K562 (cell line): Measurements from ENCODE around the gene AJUBA. TPM values are rescaled to one million over a fixed set of nuclear protein-coding genes. Genes with fewer than 3 reads are reported as not detected.

ENCODE experiments used
- CTCF ChIP-seq, 3 experiments: IDR thresholded peaks in 2 of 3; conservative IDR thresholded peaks in 1 of 3; 2 replicates each; pipeline ENCODE4 v1.5.1; 2011 to 2012; ENCODE audit warnings: low read length in 3 of 3, mild to moderate bottlenecking in 3 of 3, control low read depth in 2 of 3, improper control_type of control experiment in 1 of 3, inconsistent platforms in 1 of 3, low read depth in 1 of 3, mixed read lengths in 1 of 3, moderate library complexity in 1 of 3; ENCODE audit not compliant: insufficient read depth in 2 of 3
- FOXO4 ChIP-seq: fragments of 450-650 bp; formaldehyde crosslinking; IDR thresholded peaks from 2 replicates; pipeline ENCODE4 v1.4.0; 2020; ENCODE audit warnings: mild to moderate bottlenecking, moderate library complexity
- GTF2F1 ChIP-seq: IDR thresholded peaks from 2 replicates; pipeline ENCODE4 v1.6.1; 2011; ENCODE audit warnings: low read depth, low read length, improper control_type of control experiment
- HDAC3 ChIP-seq: fragments of 450-650 bp; IDR thresholded peaks from 2 replicates; pipeline ENCODE4 v1.6.1; 2018; ENCODE audit warnings: borderline replicate concordance, mild to moderate bottlenecking, moderate library complexity; ENCODE audit not compliant: partially characterized antibody
- MITF ChIP-seq: IDR thresholded peaks from 2 replicates; pipeline ENCODE4 v1.6.1; 2014; ENCODE audit warnings: antibody characterized with exemption
- MYC ChIP-seq, 2 experiments: fragments of 250-450 bp in 1 of 2; sonication (Bioruptor Pico) in 1 of 2; IDR thresholded peaks; 2 replicates each; pipeline versions ENCODE4 v1.5.1 to v1.6.1; 2012 to 2021; ENCODE audit warnings: low read depth in 2 of 2, borderline replicate concordance in 1 of 2, improper control_type of control experiment in 1 of 2, low read length in 1 of 2, mild to moderate bottlenecking in 1 of 2, moderate library complexity in 1 of 2
- POU5F1 ChIP-seq: fragments of 150-350 bp; IDR thresholded peaks from 2 replicates; pipeline ENCODE4 v1.6.1; 2014; ENCODE audit warnings: borderline replicate concordance, low read length, low read depth, mild to moderate bottlenecking; ENCODE audit not compliant: partially characterized antibody
- RAD51 ChIP-seq: fragments of 450-650 bp; IDR thresholded peaks from 2 replicates; pipeline ENCODE4 v1.7.1; 2016; ENCODE audit warnings: low read depth, mild to moderate bottlenecking, borderline replicate concordance
- RFX7 ChIP-seq: fragments of 250-450 bp; sonication (Bioruptor Pico); IDR thresholded peaks from 2 replicates; pipeline ENCODE4 v1.5.1; 2021; ENCODE audit warnings: mild to moderate bottlenecking
- TBL1XR1 ChIP-seq, 2 experiments: IDR thresholded peaks; 2 replicates each; pipeline ENCODE4 v1.6.1; 2012; ENCODE audit warnings: improper control_type of control experiment in 2 of 2, low read length in 2 of 2, mild to moderate bottlenecking in 1 of 2
- TCF3 ChIP-seq: sonication (generic); formaldehyde crosslinking; IDR thresholded peaks from 2 replicates; pipeline ENCODE4 v1.4.0; 2020; ENCODE audit warnings: mild to moderate bottlenecking, missing genetic modification reagents
- TFAP4 ChIP-seq: sonication (generic); formaldehyde crosslinking; IDR thresholded peaks from 2 replicates; pipeline ENCODE4 v1.8.0; 2022; ENCODE audit warnings: missing genetic modification reagents, mild to moderate bottlenecking, moderate library complexity, borderline replicate concordance
- ZBTB7A ChIP-seq: IDR thresholded peaks from 2 replicates; pipeline ENCODE4 v1.6.1; 2011; ENCODE audit warnings: low read depth, mild to moderate bottlenecking, low read length, moderate library complexity, borderline replicate concordance; ENCODE audit not compliant: control insufficient read depth
- ZHX1 ChIP-seq: fragments of 150-350 bp; conservative IDR thresholded peaks from 2 replicates; pipeline ENCODE4 v1.6.1; 2014; ENCODE audit warnings: low read length
- ZNF584 ChIP-seq: fragments of 200-800 bp; sonication (Bioruptor generic); IDR thresholded peaks from 2 replicates; pipeline ENCODE4 v1.6.1; 2016; ENCODE audit warnings: low read depth, mild to moderate bottlenecking, missing genetic modification characterization, missing compliant biosample characterization
- ZNF778 ChIP-seq: fragments of 450-650 bp; formaldehyde crosslinking; IDR thresholded peaks from 2 replicates; pipeline ENCODE4 v1.4.0; 2020; ENCODE audit warnings: mild to moderate bottlenecking, moderate library complexity
- ZZZ3 ChIP-seq: fragments of 450-650 bp; IDR thresholded peaks from 2 replicates; pipeline ENCODE4 v1.6.1; 2016; ENCODE audit warnings: antibody characterized with exemption, mild to moderate bottlenecking, moderate library complexity
- polyA plus RNA-seq, 8 experiments: library from polyadenylated mRNA; depleted of rRNA in 4 of 8; stranded (reverse) in 5 of 8; unstranded in 3 of 8; fragments of >200 nt; fragmentation: Nextera tagmentation in 2 of 8; fragmentation: Illumina TruSeq in 1 of 8; extraction: Ambion mirVana in 2 of 8; extraction: Trizol in 1 of 8; gene quantifications; 2 replicates each; pipeline versions ENCODE4 v1.2.1 to v1.2.3, GENCODE V29; 2011 to 2014; ENCODE audit warnings: inconsistent platforms in 1 of 8, missing spikeins in 1 of 8
- total RNA-seq, 7 experiments: library from RNA; depleted of rRNA in 6 of 7; stranded (reverse); fragments of >200 nt in 6 of 7; fragmentation: Illumina TruSeq in 2 of 7; extraction: Trizol in 2 of 7; gene quantifications; 2 replicates each; pipeline versions ENCODE4 v1.2.1 to v1.2.3, GENCODE V29; 2011 to 2021; ENCODE audit warnings: low replicate concordance in 1 of 7

The AJUBA gene
- total and polyA plus RNA-seq, 9 of the 15 experiments (the other 6 are each of a cell fraction or from before 2014, with no cell fraction given) = 0.73 to 4.7 (median 2.8) TPM

GRCh38 chr14:22982477-22983245 lies at the start of gene AJUBA (continued):
- TF ChIP-seq ZZZ3 (no peak; the same call in 1 of the 2 replicates), ZBTB7A (peak; percentile 72; the same call in 1 of the 2 replicates), ZNF584 (CRISPR knock-in tag) (no peak), ZNF778 (CRISPR knock-in tag) (no peak), CTCF (IDR thresholded peaks at IDR 0.05 in 2 of 3, conservative IDR thresholded peaks at IDR 0.05 in 1 of 3; ENCODE audit: insufficient read depth in 2 of 3, low read depth in 1 of 3, low read length in 3 of 3) (peak in 1 of 3 experiments; percentile 0; a peak in 1 of 6 replicates), TFAP4 (peak; percentile 73; the same call in 1 of the 2 replicates), TCF3 (CRISPR knock-in tag) (no peak), RAD51 (peak; percentile 48; the same call in 1 of the 2 replicates), MYC (IDR thresholded peaks at IDR 0.05; ENCODE audit: low read depth, low read length) (peak; percentile 71; the same call in 1 of the 2 replicates), MYC (CRISPR knock-in tag; IDR thresholded peaks at IDR 0.05; ENCODE audit: borderline replicate concordance, low read depth) (peak; percentile 82; the same call in 1 of the 2 replicates), GTF2F1 (no peak), HDAC3 (peak; percentile 69), TBL1XR1 (IDR thresholded peaks at IDR 0.05; ENCODE audit: low read length in 2 of 2) (no peak), RFX7 (no peak), ZHX1 (no peak), MITF (peak; percentile 26; the same call in 1 of the 2 replicates), POU5F1 (no peak), FOXO4 (no peak)
